GM23338 (cell line): ENCODE measurements around the gene ZC3H13.

Experiments used
- CTCF ChIP-seq, 2 experiments: fragments of 200-600 bp in 1 of 2; sonication (generic) in 1 of 2; conservative IDR thresholded peaks; 2 replicates each; pipeline versions ENCODE4 v1.5.1 to v1.6.1; 2016 to 2017; ENCODE audit warnings: antibody characterized with exemption in 2 of 2, low read depth in 2 of 2, mild to moderate bottlenecking in 2 of 2, moderate library complexity in 1 of 2
- EZH2 ChIP-seq: fragments of 200-600 bp; sonication (generic); IDR thresholded peaks from one replicate; pipeline ENCODE4 v1.8.0; 2017; ENCODE audit warnings: antibody characterized with exemption, mild to moderate bottlenecking, low read depth; ENCODE audit not compliant: unreplicated experiment
- NANOG ChIP-seq: IDR thresholded peaks from 2 replicates; pipeline ENCODE4 v1.6.1; 2016; ENCODE audit warnings: antibody characterized with exemption, borderline replicate concordance

- TF ChIP-seq NANOG (no peak), CTCF (conservative IDR thresholded peaks at IDR 0.05; ENCODE audit: low read depth in 2 of 2) (no peak), EZH2 (no peak)
Observed at GRCh38 chr13:46101002-46101401, 48.5 kb upstream of the ZC3H13 start.
